B cell (primary cell): ENCODE data around the gene CELF4. TPM values are rescaled to one million over a fixed set of nuclear protein-coding genes. Genes with fewer than 3 reads are reported as not detected.

Experiments used
- ATAC-seq: fragments of 200-7000 bp; cut with Tn5 transposase; one replicate; pipeline ENCODE4 v1.10.0; 2021; ENCODE audit warnings: low read depth, mild to moderate bottlenecking, moderate number of reproducible peaks, moderate library complexity
- CTCF ChIA-PET: fragments of 350-600 bp; sonication (Branson Sonifier 250); formaldehyde crosslinking; loops from one replicate; lab custom pipeline; 2021; ENCODE audit warnings: antibody characterized with exemption, inconsistent platforms; lab: Charles Lee
- POLR2A ChIA-PET: fragments of 350-600 bp; sonication (Branson Sonifier 250); formaldehyde crosslinking; loops from one replicate; lab custom pipeline; 2021; ENCODE audit warnings: antibody characterized with exemption; lab: Charles Lee
- DNase-seq: peaks from one replicate; pipeline ENCODE4 v3.0.0; 2013
- H2AFZ ChIP-seq: 2 replicates; pipeline ENCODE4 v1.6.1; 2012; ENCODE audit warnings: mild to moderate bottlenecking, low read depth, low read length; ENCODE audit not compliant: insufficient read depth, poor library complexity, severe bottlenecking
- H3K27ac ChIP-seq, 2 donors: 1 replicate in 1 of 2; 2 replicates in 1 of 2; pipeline ENCODE4 v1.5.1; 2012 to 2013; ENCODE audit warnings: low read length in 2 of 2, mild to moderate bottlenecking in 2 of 2, moderate library complexity in 1 of 2
- H3K27me3 ChIP-seq, 4 experiments: fragments of 200-600 bp in 1 of 4; sonication (generic) in 1 of 4; replicated peaks in 1 of 4; 1 replicate in 2 of 4; 2 replicates in 2 of 4; pipeline versions ENCODE4 v1.6.1 to v1.7.0; 2013 to 2016; ENCODE audit warnings: low read length in 3 of 4, mild to moderate bottlenecking in 2 of 4, mixed read lengths in 1 of 4, moderate library complexity in 1 of 4; ENCODE audit not compliant: insufficient read depth in 4 of 4, control insufficient read depth in 3 of 4; ENCODE audit errors: control extremely low read depth in 1 of 4
- H3K36me3 ChIP-seq, 2 experiments: replicated peaks in 1 of 2; 1 replicate in 1 of 2; 2 replicates in 1 of 2; pipeline versions ENCODE4 v1.6.1 to v1.7.1; 2013; ENCODE audit warnings: low read length in 1 of 2; ENCODE audit not compliant: insufficient read depth in 2 of 2, control insufficient read depth in 1 of 2; ENCODE audit errors: control extremely low read depth in 1 of 2, extremely low read depth in 1 of 2
- H3K4me1 ChIP-seq, 2 donors: fragments of 200-600 bp in 1 of 2; sonication (generic) in 1 of 2; 1 replicate in 1 of 2; 2 replicates in 1 of 2; pipeline versions ENCODE4 v1.5.1 to v1.6.1; 2013 to 2017; ENCODE audit warnings: low read length in 2 of 2; ENCODE audit not compliant: control insufficient read depth in 2 of 2, insufficient read depth in 2 of 2
- H3K4me2 ChIP-seq: replicated peaks from 2 replicates; pipeline ENCODE3; 2012; ENCODE audit warnings: mild to moderate bottlenecking, low read depth, low read length; ENCODE audit not compliant: poor library complexity, severe bottlenecking
- H3K4me3 ChIP-seq, 5 experiments: fragments of 200-600 bp in 1 of 5; sonication (generic) in 1 of 5; 1 replicate in 3 of 5; 2 replicates in 2 of 5; pipeline versions ENCODE4 v1.5.1 to v1.7.0; 2011 to 2016; ENCODE audit warnings: low read length in 4 of 5, mild to moderate bottlenecking in 4 of 5, low read depth in 2 of 5, control low read depth in 1 of 5, moderate library complexity in 1 of 5; ENCODE audit not compliant: insufficient read depth in 1 of 5; ENCODE audit errors: control extremely low read depth in 1 of 5, extremely low read depth in 1 of 5
- H3K79me2 ChIP-seq: fragments of 200-600 bp; sonication (generic); one replicate; pipeline ENCODE4 v1.6.0; 2016; ENCODE audit warnings: low read length; ENCODE audit not compliant: control insufficient read depth, insufficient read depth
- H3K9ac ChIP-seq: fragments of 200-600 bp; sonication (generic); 2 replicates; pipeline ENCODE4 v1.6.1; 2017; ENCODE audit warnings: mild to moderate bottlenecking, low read length, moderate library complexity
- H3K9me3 ChIP-seq, 3 donors: one replicate each; pipeline versions ENCODE4 v1.6.1 to v1.7.1; 2013; ENCODE audit warnings: low read length in 2 of 3; ENCODE audit not compliant: control insufficient read depth in 2 of 3, insufficient read depth in 1 of 3; ENCODE audit errors: control extremely low read depth in 1 of 3
- H4K20me1 ChIP-seq: 2 replicates; pipeline ENCODE4 v1.6.0; 2012; ENCODE audit warnings: mild to moderate bottlenecking, low read length; ENCODE audit not compliant: insufficient read depth, control insufficient read depth, poor library complexity, severe bottlenecking
- H3K27ac Mint-ChIP-seq: one replicate; pipeline ENCODE4 v1.8.0; 2021; ENCODE audit warnings: mixed read lengths
- H3K27me3 Mint-ChIP-seq: one replicate; pipeline ENCODE4 v1.8.0; 2021; ENCODE audit warnings: mixed read lengths
- H3K4me1 Mint-ChIP-seq: one replicate; pipeline ENCODE4 v1.8.0; 2021; ENCODE audit warnings: mixed read lengths
- H3K4me3 Mint-ChIP-seq: one replicate; pipeline ENCODE4 v1.8.0; 2021; ENCODE audit warnings: mixed read lengths
- H3K9me3 Mint-ChIP-seq: one replicate; pipeline ENCODE4 v1.8.0; 2022; ENCODE audit warnings: mixed read lengths; ENCODE audit not compliant: insufficient read depth
- CTCF ChIP-seq: fragments of 200-600 bp; IDR thresholded peaks from one replicate; pipeline ENCODE4 v1.8.0; 2022; ENCODE audit warnings: antibody characterized with exemption, mild to moderate bottlenecking
- EZH2 ChIP-seq: IDR thresholded peaks from 2 replicates; pipeline ENCODE4 v1.6.1; 2012; ENCODE audit warnings: borderline replicate concordance, low read depth, mild to moderate bottlenecking, moderate library complexity, low read length; ENCODE audit not compliant: insufficient read depth, poor library complexity, severe bottlenecking
- WGBS: methylation state at CpG from one replicate; pipeline ENCODE4 v1.1.5; 2013; ENCODE audit warnings: missing lambda C conversion rate; ENCODE audit not compliant: insufficient coverage; 5-methylcytosine and 5-hydroxymethylcytosine counted together
- intact Hi-C: fragments of 100-400 bp; cut with micrococcal nuclease; formaldehyde crosslinking; loops from one replicate; pipeline ENCODE4 v1.10.0; 2022
- polyA plus RNA-seq: library from polyadenylated mRNA; depleted of rRNA; stranded (reverse); fragments of >200 nt; gene quantifications from 2 replicates; pipeline ENCODE4 v1.2.3, GENCODE V29; 2012
- total RNA-seq, 2 donors: library from RNA; stranded (reverse); fragments of 120-200 nt in 1 of 2; gene quantifications; 1 replicate in 1 of 2; 2 replicates in 1 of 2; pipeline versions ENCODE4 v1.2.3 to v1.2.4, GENCODE V29; 2013 to 2022

The CELF4 gene
- total and polyA plus RNA-seq, 2 donors (not counting 1 experiment from before 2014, with no cell fraction given): not detected

- Histone ChIP-seq H3K9me3 (peaks cover 0 to 2% (median 0%) of the 10 kb centered on the region in 3 donors), H3K27ac (no peak overlapping the region), H3K27me3 (no peaks in the 10 kb centered on the region), H2AFZ (no peak overlapping the region), H3K4me1 (no peaks in the 10 kb centered on the region), H3K9ac (no peak overlapping the region), H3K79me2 (no peaks in the 10 kb centered on the region), H4K20me1 (no peaks in the 10 kb centered on the region), H3K4me2 (no peak overlapping the region), H3K4me3 (no peak overlapping the region), H3K36me3 (no peaks in the 10 kb centered on the region)
- ATAC-seq: no peak
- Mint-ChIP-seq H3K27me3 (peaks cover 5% of the 10 kb centered on the region), H3K9me3 (no peaks in the 10 kb centered on the region), H3K4me3 (no peak overlapping the region), H3K4me1 (no peaks in the 10 kb centered on the region), H3K27ac (no peak overlapping the region)
- intact Hi-C loops: no loop called here
- no peak for DNase-seq
- ChIA-PET CTCF (no interaction called here), POLR2A (no interaction called here)
- no peak for TF ChIP-seq EZH2
- 94% methylated on average over 24 of the region's 27 CpGs for WGBS
These were observed 228.9 kb downstream of the CELF4 start for GRCh38 chr18:37336568-37337285.

GRCh38 chr18:37335409-37335736, 230.2 kb downstream of the CELF4 start:
- Histone ChIP-seq H2AFZ (no peak overlapping the region), H3K79me2 (no peaks in the 10 kb centered on the region), H3K9ac (no peak overlapping the region), H3K27me3 (no peaks in the 10 kb centered on the region), H3K4me1 (no peaks in the 10 kb centered on the region), H3K27ac (no peak overlapping the region), H3K4me2 (no peak overlapping the region), H3K36me3 (no peaks in the 10 kb centered on the region), H3K4me3 (no peak overlapping the region), H4K20me1 (no peaks in the 10 kb centered on the region), H3K9me3 (peaks cover 0 to 2% (median 0%) of the 10 kb centered on the region in 3 donors)
- intact Hi-C loops: no loop called here
- ATAC-seq (no peak), DNase-seq (no peak)
- WGBS: 55% methylated on average over 1 of the region's 3 CpGs
- Mint-ChIP-seq H3K27me3 (no peaks in the 10 kb centered on the region), H3K27ac (no peak overlapping the region), H3K4me3 (no peak overlapping the region), H3K4me1 (no peaks in the 10 kb centered on the region), H3K9me3 (no peaks in the 10 kb centered on the region)
- CTCF ChIA-PET: no interaction called here
- POLR2A ChIA-PET: no interaction called here
- TF ChIP-seq EZH2 (no peak), CTCF (no peak)
